ENCODE data around the gene MRPL21. TPM values are rescaled to one million over a fixed set of nuclear protein-coding genes. Genes with fewer than 3 reads are reported as not detected.

Gene MRPL21
- total and polyA plus RNA-seq, 9 of the 15 experiments (the other 6 are each of a cell fraction or from before 2014, with no cell fraction given): 196 to 618 (median 232) TPM

DNA sequence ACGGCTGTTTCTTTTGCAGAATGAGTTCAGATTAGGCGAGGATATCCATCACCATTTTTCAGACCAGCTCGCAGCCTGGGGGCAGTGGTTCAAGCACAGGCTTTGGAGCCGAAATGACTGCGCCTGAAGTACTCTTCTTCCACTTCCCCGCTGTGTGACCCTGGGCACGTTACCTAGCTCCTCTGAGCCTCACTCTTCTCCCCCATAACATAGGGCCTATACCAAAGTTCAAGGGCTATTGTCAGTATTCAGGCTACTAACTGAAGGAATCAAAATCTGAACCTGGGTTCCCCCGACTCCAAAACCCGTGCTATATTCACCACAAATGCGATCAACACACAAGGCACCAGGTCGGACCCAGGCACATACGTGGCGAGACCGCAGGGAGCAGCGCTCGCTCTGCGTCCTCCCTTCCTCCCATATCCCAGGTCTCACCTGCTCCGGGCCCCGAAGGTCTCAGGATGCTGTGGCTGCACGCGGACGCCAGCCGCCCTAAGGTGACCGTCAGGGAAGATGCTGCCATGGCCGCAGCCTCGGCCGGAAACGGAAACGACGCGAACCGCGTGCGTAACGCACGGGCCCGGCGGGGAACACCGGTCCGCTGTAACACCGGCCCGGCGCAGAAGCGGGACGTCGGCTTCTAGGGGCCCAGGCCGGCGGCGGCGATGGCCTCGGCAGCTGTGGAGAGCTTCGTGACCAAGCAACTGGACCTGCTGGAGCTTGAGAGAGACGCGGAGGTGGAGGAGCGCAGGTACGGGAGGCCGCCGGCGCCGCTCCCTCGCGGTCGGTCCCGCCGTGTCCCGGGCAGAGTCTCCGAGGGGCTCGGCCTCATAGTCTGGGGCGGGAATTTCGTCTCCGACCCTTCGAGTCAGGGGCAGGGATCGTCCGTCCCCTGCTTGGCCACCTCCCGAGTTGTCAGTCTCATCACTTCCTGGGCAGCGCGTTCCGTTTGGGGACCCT lies at the start of gene MRPL21, which contains the start of gene IGHMBP2 (continued):
- TF ChIP-seq, protein P1, sequence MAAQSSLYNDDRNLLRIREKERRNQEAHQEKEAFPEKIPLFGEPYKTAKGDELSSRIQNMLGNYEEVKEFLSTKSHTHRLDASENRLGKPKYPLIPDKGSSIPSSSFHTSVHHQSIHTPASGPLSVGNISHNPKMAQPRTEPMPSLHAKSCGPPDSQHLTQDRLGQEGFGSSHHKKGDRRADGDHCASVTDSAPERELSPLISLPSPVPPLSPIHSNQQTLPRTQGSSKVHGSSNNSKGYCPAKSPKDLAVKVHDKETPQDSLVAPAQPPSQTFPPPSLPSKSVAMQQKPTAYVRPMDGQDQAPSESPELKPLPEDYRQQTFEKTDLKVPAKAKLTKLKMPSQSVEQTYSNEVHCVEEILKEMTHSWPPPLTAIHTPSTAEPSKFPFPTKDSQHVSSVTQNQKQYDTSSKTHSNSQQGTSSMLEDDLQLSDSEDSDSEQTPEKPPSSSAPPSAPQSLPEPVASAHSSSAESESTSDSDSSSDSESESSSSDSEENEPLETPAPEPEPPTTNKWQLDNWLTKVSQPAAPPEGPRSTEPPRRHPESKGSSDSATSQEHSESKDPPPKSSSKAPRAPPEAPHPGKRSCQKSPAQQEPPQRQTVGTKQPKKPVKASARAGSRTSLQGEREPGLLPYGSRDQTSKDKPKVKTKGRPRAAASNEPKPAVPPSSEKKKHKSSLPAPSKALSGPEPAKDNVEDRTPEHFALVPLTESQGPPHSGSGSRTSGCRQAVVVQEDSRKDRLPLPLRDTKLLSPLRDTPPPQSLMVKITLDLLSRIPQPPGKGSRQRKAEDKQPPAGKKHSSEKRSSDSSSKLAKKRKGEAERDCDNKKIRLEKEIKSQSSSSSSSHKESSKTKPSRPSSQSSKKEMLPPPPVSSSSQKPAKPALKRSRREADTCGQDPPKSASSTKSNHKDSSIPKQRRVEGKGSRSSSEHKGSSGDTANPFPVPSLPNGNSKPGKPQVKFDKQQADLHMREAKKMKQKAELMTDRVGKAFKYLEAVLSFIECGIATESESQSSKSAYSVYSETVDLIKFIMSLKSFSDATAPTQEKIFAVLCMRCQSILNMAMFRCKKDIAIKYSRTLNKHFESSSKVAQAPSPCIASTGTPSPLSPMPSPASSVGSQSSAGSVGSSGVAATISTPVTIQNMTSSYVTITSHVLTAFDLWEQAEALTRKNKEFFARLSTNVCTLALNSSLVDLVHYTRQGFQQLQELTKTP (IDR thresholded peaks at IDR 0.05; ENCODE audit: low read depth in 1 of 2, partially characterized antibody in 2 of 2): no peak
- no peak for TF ChIP-seq MTA1 (IDR thresholded peaks at IDR 0.05; ENCODE audit: borderline replicate concordance)
- TF ChIP-seq HSF4 (CRISPR knock-in tag; IDR thresholded peaks at IDR 0.05; ENCODE audit: borderline replicate concordance): no peak
- TF ChIP-seq TFAP4 (CRISPR knock-in tag; IDR thresholded peaks at IDR 0.05; ENCODE audit: borderline replicate concordance): peak; percentile 91
- no peak for TF ChIP-seq PTBP1 (IDR thresholded peaks at IDR 0.05; ENCODE audit: low read depth, low read length)
- TF ChIP-seq, protein P2, sequence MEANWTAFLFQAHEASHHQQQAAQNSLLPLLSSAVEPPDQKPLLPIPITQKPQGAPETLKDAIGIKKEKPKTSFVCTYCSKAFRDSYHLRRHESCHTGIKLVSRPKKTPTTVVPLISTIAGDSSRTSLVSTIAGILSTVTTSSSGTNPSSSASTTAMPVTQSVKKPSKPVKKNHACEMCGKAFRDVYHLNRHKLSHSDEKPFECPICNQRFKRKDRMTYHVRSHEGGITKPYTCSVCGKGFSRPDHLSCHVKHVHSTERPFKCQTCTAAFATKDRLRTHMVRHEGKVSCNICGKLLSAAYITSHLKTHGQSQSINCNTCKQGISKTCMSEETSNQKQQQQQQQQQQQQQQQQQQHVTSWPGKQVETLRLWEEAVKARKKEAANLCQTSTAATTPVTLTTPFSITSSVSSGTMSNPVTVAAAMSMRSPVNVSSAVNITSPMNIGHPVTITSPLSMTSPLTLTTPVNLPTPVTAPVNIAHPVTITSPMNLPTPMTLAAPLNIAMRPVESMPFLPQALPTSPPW (CRISPR knock-in tag; IDR thresholded peaks at IDR 0.05): no peak
- TF ChIP-seq MYBL2 (IDR thresholded peaks at IDR 0.05; ENCODE audit: low read depth): no peak
- TF ChIP-seq MYBL2 (CRISPR knock-in tag; IDR thresholded peaks at IDR 0.05; ENCODE audit: borderline replicate concordance): no peak
- peak; percentile 67; the same call in 1 of the 2 replicates for TF ChIP-seq ZBTB1 (CRISPR knock-in tag; IDR thresholded peaks at IDR 0.05; ENCODE audit: borderline replicate concordance, low read depth)
- TF ChIP-seq ZFPM2 (CRISPR knock-in tag; IDR thresholded peaks at IDR 0.05): 0 out of 2 replicates have a peak, but pooled peaks have one; percentile 31
- TF ChIP-seq ZNF224 (CRISPR knock-in tag; IDR thresholded peaks at IDR 0.05): no peak
- TF ChIP-seq CUX1 (CRISPR knock-in tag; IDR thresholded peaks at IDR 0.05): no peak
- no peak; the same call in 1 of the 2 replicates for TF ChIP-seq ZNF561 (CRISPR knock-in tag; conservative IDR thresholded peaks at IDR 0.05)
- TF ChIP-seq ZNF174 (CRISPR knock-in tag; IDR thresholded peaks at IDR 0.05): no peak

Measured in K562 (cell line).